Measurements from ENCODE around the gene CNTN4. TPM values are rescaled to one million over a fixed set of nuclear protein-coding genes. Genes with fewer than 3 reads are reported as not detected.

CNTN4 gene
- not detected in 2 replicates for total RNA-seq

DNA sequence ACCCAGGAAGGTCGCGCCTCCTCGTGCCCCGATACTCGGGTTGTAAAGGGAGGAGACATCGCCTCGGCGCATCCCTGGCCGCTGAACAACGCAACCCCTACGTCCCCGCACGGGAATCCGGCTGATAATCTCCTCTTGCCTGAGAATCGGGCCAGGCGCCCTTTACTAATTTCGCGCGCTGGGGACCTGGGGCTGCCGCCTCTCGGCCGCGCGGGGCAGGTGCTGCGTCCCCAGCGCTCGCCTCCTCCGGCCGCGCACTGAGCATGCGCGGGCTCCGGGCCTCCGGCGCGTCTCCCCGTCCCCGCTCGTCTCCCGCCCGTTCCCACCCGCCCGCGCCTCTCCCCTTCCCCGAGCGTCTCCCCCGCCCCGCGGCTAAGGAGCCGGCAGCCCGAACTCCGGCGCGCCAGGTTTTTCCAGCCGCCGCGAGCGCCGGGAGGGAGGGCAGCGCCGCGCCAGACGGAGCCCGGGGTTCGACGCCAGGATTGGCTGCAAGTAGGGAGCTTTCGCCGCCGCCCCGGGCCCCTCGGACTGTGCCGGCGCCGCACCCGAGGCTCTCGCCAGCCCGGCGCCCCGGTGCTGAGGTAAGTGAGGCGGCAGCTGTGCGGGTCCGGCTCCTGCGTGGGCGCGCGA lies at the start of gene CNTN4:
CNTN4 (plus strand) TSS at position 469 of the 630 bp plus-strand sequence.

Data from myometrial cell (primary cell).